22Rv1 (cell line): Measurements from ENCODE around the gene TCTA.

Experiments
- H3K27ac ChIP-seq: fragments of 450-650 bp; 2 replicates; pipeline ENCODE4 v1.5.1; 2017
- CTCF ChIP-seq: fragments of 450-650 bp; IDR thresholded peaks from 2 replicates; pipeline ENCODE4 v1.5.1; 2017; ENCODE audit warnings: mild to moderate bottlenecking
- ZFX ChIP-seq: fragments of 450-650 bp; IDR thresholded peaks from 2 replicates; pipeline ENCODE4 v1.6.1; 2017; ENCODE audit warnings: antibody characterized with exemption, borderline replicate concordance

The TCTA gene

GRCh38 chr3:49434731-49435130 lies 22.5 kb downstream of the TCTA start:
- TF ChIP-seq ZFX (no peak), CTCF (no peak)

GRCh38 chr3:49445391-49445790 lies 33.2 kb downstream of the TCTA start:
- H3K27ac ChIP-seq: no peak overlapping the region
- no peak for TF ChIP-seq CTCF
- no peak for TF ChIP-seq ZFX

More at GRCh38 chr3:49434731-49435130, 22.5 kb downstream of the TCTA start:
- no peak overlapping the region for H3K27ac ChIP-seq

- TF ChIP-seq CTCF: no peak
- no peak for TF ChIP-seq ZFX
- no peak overlapping the region for H3K27ac ChIP-seq
Observed at GRCh38 chr3:49453621-49454020, 41.4 kb downstream of the TCTA start.

- TF ChIP-seq ZFX (no peak), CTCF (peak; percentile 43)
- H3K27ac ChIP-seq: no peak overlapping the region
Observed at GRCh38 chr3:49454458-49454857, 42.2 kb downstream of the TCTA start.

GRCh38 chr3:49454898-49455681 lies 42.9 kb downstream of the TCTA start:
- no peak overlapping the region for H3K27ac ChIP-seq
- TF ChIP-seq CTCF (no peak), ZFX (no peak)

GRCh38 chr3:49456466-49456865 lies 44.2 kb downstream of the TCTA start:
- no peak overlapping the region for H3K27ac ChIP-seq
- TF ChIP-seq ZFX (no peak), CTCF (no peak)

- H3K27ac ChIP-seq: no peak overlapping the region
Observed at GRCh38 chr3:49460188-49460890, 48.1 kb downstream of the TCTA start.

More at GRCh38 chr3:49460188-49460890, 48.1 kb downstream of the TCTA start:
- TF ChIP-seq ZFX: no peak
- TF ChIP-seq CTCF: no peak
